Right lobe of liver (tissue), 6 donors: ENCODE measurements around the gene BID. TPM values are rescaled to one million over a fixed set of nuclear protein-coding genes. Genes with fewer than 3 reads are reported as not detected.

ENCODE experiments used
- ATAC-seq, 4 donors: fragments of 200-7000 bp; cut with Tn5 transposase; one replicate each; pipeline ENCODE4 v1.9.1; 2020; ENCODE audit warnings: mild to moderate bottlenecking in 4 of 4, moderate library complexity in 4 of 4
- DNase-seq, 3 donors: peaks; one replicate each; pipeline ENCODE4 v3.0.0-alpha.2; 2020
- H3K27ac ChIP-seq, 3 donors: fragments of 200-600 bp; one replicate each; pipeline ENCODE4 v1.8.0; 2022
- H3K27me3 ChIP-seq, 2 donors: fragments of 200-600 bp; one replicate each; pipeline ENCODE4 v1.8.0; 2022
- H3K36me3 ChIP-seq, 4 donors: fragments of 200-600 bp; sonication (generic) in 1 of 4; one replicate each; pipeline versions ENCODE4 v1.5.1 to v1.8.0; 2017 to 2022; ENCODE audit warnings: control low read depth in 1 of 4
- H3K4me1 ChIP-seq, 4 donors: fragments of 200-600 bp; sonication (generic) in 1 of 4; one replicate each; pipeline versions ENCODE4 v1.5.1 to v1.8.0; 2017 to 2022; ENCODE audit warnings: control low read depth in 1 of 4
- H3K4me3 ChIP-seq, 3 donors: fragments of 200-600 bp; one replicate each; pipeline ENCODE4 v1.8.0; 2022
- H3K9me3 ChIP-seq, 4 donors: fragments of 200-600 bp; sonication (generic) in 1 of 4; one replicate each; pipeline versions ENCODE4 v1.5.1 to v1.8.0; 2017 to 2022; ENCODE audit warnings: control low read depth in 1 of 4
- CTCF ChIP-seq, 4 donors: fragments of 200-600 bp in 3 of 4; fragments of 450-650 bp in 1 of 4; IDR thresholded peaks; one replicate each; pipeline versions ENCODE4 v1.5.1 to v1.8.0; 2016 to 2022; ENCODE audit warnings: antibody characterized with exemption in 4 of 4, mild to moderate bottlenecking in 2 of 4
- POLR2A ChIP-seq: fragments of 450-650 bp; IDR thresholded peaks from one replicate; pipeline ENCODE4 v1.6.1; 2017; ENCODE audit warnings: antibody characterized with exemption, mild to moderate bottlenecking
- WGBS: methylation state at CpG from one replicate; pipeline ENCODE4 v1.1.6; 2018; ENCODE audit warnings: low coverage, low lambda C conversion rate; ENCODE audit not compliant: insufficient coverage; ENCODE audit errors: missing lambda C conversion rate; 5-methylcytosine and 5-hydroxymethylcytosine counted together
- intact Hi-C, 2 donors: fragments of 100-400 bp; cut with DNase I; formaldehyde crosslinking; loops; one replicate each; pipeline versions ENCODE4 v1.11.2 to v1.14.1; 2022
- total RNA-seq, 6 experiments: library from RNA; depleted of rRNA in 2 of 6; stranded (reverse); fragments of >200 nt in 2 of 6; fragmentation: NEBNext Ultra II Directional in 3 of 6; extraction: Animal tissue kit (Norgen Biotek cat#: 25700) in 3 of 6; gene quantifications; one replicate each; pipeline versions ENCODE4 v1.1.0 to v1.2.4, GENCODE V29; 2016 to 2023
- donor health status: DM: no; HTN: yes; CAD: no.
- donor health status: DM: no; HTN: no; CAD: no.
- donor health status: DM: no; HTN: no; CAD: no.
- donor health status: DM: no; HTN: yes; CAD: no.
- donor health status: DM: no; HTN: yes; CAD: no.

BID gene
- total RNA-seq, 6 experiments from 2014 or later = 30.5 to 57.3 (median 36.2) TPM

- TF ChIP-seq CTCF (IDR thresholded peaks at IDR 0.05) = no peak
- TF ChIP-seq POLR2A = no peak
- no peak overlapping the region for H3K4me3 ChIP-seq
- DNase-seq (no peak), ATAC-seq (peak in 1 of 4 donors; percentile 3)
- H3K27me3 ChIP-seq = no peaks in the 10 kb centered on the region
- no peaks in the 10 kb centered on the region for H3K36me3 ChIP-seq
- intact Hi-C loops = no loop called here
- H3K27ac ChIP-seq = peak overlapping the region in 1 of 3 donors; percentile 43
- H3K4me1 ChIP-seq = peaks cover 0 to 10% (median 5%) of the 10 kb centered on the region in 4 donors
- H3K9me3 ChIP-seq = no peaks in the 10 kb centered on the region
- WGBS = no CpG with 5 or more reads among the region's 5 CpGs
Observed at GRCh38 chr22:17796695-17797094, 22.4 kb upstream of the BID start.

GRCh38 chr22:17795661-17796548, 21.6 kb upstream of the BID start:
- no peaks in the 10 kb centered on the region for H3K27me3 ChIP-seq
- ATAC-seq (peak in 3 of 4 donors; percentile 5 to 63 (median 50)), DNase-seq (no peak)
- 68% methylated on average over 26 of the region's 32 CpGs for WGBS
- TF ChIP-seq POLR2A = no peak
- TF ChIP-seq CTCF (IDR thresholded peaks at IDR 0.05) = peak in 1 of 4 donors; percentile 4
- H3K27ac ChIP-seq = no peak overlapping the region
- intact Hi-C loops = no loop called here
- H3K4me3 ChIP-seq = no peak overlapping the region
- peaks cover 0 to 2% (median 0%) of the 10 kb centered on the region in 4 donors for H3K36me3 ChIP-seq
- H3K4me1 ChIP-seq = peaks cover 0 to 10% (median 4%) of the 10 kb centered on the region in 4 donors
- H3K9me3 ChIP-seq = no peaks in the 10 kb centered on the region

- 81% methylated on average over 10 of the region's 25 CpGs for WGBS
- Histone ChIP-seq H3K4me3 (no peak overlapping the region), H3K36me3 (peaks cover 0 to 12% (median 0%) of the 10 kb centered on the region in 4 donors), H3K9me3 (no peaks in the 10 kb centered on the region), H3K27me3 (no peaks in the 10 kb centered on the region), H3K27ac (no peak overlapping the region), H3K4me1 (peaks cover 0 to under 1% (median under 1%) of the 10 kb centered on the region in 4 donors)
- intact Hi-C loops = no loop called here
- ATAC-seq (no peak), DNase-seq (no peak)
- TF ChIP-seq CTCF (IDR thresholded peaks at IDR 0.05) (no peak), POLR2A (no peak)
Observed at GRCh38 chr22:17794726-17795542, 20.7 kb upstream of the BID start.

- WGBS = 74% methylated on average over 7 of the region's 29 CpGs
- no peak for ATAC-seq
Observed at GRCh38 chr22:17792854-17793434, 18.7 kb upstream of the BID start.

More at GRCh38 chr22:17792854-17793434, 18.7 kb upstream of the BID start:
- no peaks in the 10 kb centered on the region for H3K27me3 ChIP-seq
- intact Hi-C loops = no loop called here
- no peak for TF ChIP-seq POLR2A
- no peak for TF ChIP-seq CTCF (IDR thresholded peaks at IDR 0.05)
- no peaks in the 10 kb centered on the region for H3K9me3 ChIP-seq
- H3K4me3 ChIP-seq = no peak overlapping the region
- peaks cover 0 to 15% (median 3%) of the 10 kb centered on the region in 4 donors for H3K36me3 ChIP-seq
- DNase-seq = no peak
- no peak overlapping the region for H3K27ac ChIP-seq
- H3K4me1 ChIP-seq = no peaks in the 10 kb centered on the region
